SK-N-SH (cell line): ENCODE data around the gene ZMYND15.

Experiments used
- EP300 ChIP-seq, 2 experiments: IDR thresholded peaks; 2 replicates each; pipeline versions ENCODE4 v1.4.0 to v1.6.1; 2012; ENCODE audit warnings: borderline replicate concordance in 1 of 2, low read depth in 1 of 2, low read length in 1 of 2
- FOSL2 ChIP-seq: IDR thresholded peaks from 2 replicates; pipeline ENCODE4 v1.4.0; 2012; ENCODE audit warnings: low read depth, mild to moderate bottlenecking, moderate library complexity, borderline replicate concordance
- GATA2 ChIP-seq: sonication (generic); formaldehyde crosslinking; IDR thresholded peaks from 2 replicates; pipeline ENCODE4 v1.5.0; 2020; ENCODE audit warnings: mild to moderate bottlenecking, missing genetic modification reagents
- SMC3 ChIP-seq: IDR thresholded peaks from 2 replicates; pipeline ENCODE4 v1.6.1; 2012; ENCODE audit warnings: low read depth, low read length, improper control_type of control experiment
- TF ChIP-seq, protein P1 (sequence below): IDR thresholded peaks from 2 replicates; pipeline ENCODE4; 2012
- TF ChIP-seq, protein P2 (sequence below): fragments of 200-600 bp; sonication (generic); IDR thresholded peaks from 2 replicates; pipeline ENCODE4 v1.6.1; 2017; ENCODE audit warnings: antibody characterized with exemption, mild to moderate bottlenecking, moderate library complexity

DNA sequence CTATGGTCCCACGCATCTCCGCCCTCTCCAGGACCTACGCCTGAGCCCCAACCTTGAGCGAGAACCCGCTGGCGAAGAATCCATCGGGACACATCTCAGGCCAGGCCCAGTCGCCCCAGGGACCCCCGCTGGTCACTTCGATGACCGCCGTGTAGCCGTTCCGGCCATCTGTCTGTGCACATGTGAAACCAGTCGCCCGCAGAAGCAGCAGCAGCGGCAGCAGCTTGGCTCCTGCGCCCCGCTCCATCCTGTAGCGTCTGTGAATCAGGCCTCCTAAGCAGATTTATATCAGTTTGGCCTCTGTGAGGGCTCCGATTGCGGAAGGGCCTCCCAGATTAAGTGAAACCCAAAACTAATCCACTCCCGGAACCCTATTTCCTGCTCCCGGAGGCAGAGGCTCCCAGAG lies 46.5 kb downstream of the ZMYND15 start, which contains the start of gene VMO1:
- TF ChIP-seq, protein P1, sequence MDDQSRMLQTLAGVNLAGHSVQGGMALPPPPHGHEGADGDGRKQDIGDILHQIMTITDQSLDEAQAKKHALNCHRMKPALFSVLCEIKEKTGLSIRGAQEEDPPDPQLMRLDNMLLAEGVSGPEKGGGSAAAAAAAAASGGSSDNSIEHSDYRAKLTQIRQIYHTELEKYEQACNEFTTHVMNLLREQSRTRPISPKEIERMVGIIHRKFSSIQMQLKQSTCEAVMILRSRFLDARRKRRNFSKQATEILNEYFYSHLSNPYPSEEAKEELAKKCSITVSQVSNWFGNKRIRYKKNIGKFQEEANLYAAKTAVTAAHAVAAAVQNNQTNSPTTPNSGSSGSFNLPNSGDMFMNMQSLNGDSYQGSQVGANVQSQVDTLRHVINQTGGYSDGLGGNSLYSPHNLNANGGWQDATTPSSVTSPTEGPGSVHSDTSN, result no peak
- peak; percentile 35; the same call in 1 of the 2 replicates for TF ChIP-seq GATA2 (CRISPR knock-in tag)
- TF ChIP-seq, protein P2, sequence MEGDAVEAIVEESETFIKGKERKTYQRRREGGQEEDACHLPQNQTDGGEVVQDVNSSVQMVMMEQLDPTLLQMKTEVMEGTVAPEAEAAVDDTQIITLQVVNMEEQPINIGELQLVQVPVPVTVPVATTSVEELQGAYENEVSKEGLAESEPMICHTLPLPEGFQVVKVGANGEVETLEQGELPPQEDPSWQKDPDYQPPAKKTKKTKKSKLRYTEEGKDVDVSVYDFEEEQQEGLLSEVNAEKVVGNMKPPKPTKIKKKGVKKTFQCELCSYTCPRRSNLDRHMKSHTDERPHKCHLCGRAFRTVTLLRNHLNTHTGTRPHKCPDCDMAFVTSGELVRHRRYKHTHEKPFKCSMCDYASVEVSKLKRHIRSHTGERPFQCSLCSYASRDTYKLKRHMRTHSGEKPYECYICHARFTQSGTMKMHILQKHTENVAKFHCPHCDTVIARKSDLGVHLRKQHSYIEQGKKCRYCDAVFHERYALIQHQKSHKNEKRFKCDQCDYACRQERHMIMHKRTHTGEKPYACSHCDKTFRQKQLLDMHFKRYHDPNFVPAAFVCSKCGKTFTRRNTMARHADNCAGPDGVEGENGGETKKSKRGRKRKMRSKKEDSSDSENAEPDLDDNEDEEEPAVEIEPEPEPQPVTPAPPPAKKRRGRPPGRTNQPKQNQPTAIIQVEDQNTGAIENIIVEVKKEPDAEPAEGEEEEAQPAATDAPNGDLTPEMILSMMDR, result no peak
- no peak for TF ChIP-seq FOSL2
- no peak for TF ChIP-seq SMC3
- TF ChIP-seq EP300 (IDR thresholded peaks at IDR 0.05; ENCODE audit: borderline replicate concordance in 1 of 2, low read depth in 1 of 2, low read length in 1 of 2), result no peak
